DMS153 (cell line): ENCODE measurements around the gene CCDC159.

Source experiments
- DNase-seq: peaks from one replicate; lab custom pipeline; 2025; lab: John Stamatoyannopoulos, UW

Gene CCDC159

DNA sequence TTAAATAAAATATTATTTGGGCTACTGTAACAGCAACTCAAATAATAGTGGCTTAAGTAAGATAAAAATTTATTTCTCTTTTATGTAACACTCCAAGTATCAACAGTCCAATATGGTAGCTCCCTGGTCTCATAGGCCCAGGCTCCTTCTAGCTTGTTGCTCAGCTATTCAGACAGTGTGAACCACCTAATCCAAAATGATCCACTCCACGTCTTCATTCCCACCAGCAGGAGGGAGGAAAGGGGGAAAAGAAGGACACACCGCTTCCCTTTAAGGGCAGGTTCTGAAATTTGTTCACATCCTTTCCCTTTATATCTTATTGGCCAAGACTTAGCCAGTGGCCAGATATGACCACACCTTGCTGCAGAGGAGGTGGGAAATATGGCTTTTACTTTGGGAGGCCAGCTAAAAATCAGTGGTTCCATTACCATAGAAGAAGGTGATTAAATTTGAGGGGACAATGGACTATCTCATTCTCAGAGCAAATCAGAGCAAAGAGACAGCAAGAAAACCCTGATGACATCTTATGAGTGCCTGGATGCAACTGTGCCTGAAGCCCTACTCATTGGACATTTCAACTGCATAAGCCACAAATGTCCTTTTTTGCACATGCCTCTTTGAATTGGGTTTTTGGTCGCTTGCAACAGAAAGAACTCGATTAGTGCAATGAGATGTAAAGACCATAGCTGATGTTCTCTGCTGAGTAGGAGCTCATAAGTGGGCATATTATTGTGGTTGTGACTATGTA is 44.8 kb downstream of the CCDC159 start:
- DNase-seq, result no peak

DNA sequence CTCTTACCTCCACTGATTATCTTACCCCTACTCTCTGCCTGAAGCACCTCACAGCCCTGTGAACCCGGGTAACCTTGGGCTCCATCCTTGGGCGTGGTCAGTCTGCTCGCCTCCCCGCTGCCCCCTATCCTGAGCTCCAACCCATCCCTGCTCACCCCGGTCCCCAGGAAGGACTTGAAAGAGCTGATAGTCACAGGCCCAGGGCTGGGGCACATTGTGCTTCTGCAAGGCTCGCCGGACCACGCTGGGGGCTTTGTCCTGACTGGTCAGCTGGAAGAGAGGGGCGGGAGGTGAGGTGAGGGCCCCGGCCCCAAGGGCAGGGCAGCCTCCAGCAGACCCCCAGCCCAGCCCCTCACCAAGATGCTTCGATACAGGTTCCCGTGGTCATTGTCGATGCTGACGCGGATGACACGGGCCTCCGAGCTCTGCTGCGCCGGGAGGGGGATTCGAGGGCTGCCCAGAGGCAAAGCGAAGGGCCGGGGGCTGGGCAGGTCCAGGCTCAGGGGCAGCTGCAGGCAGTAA is 50.8 kb downstream of the CCDC159 start:
- DNase-seq, result no peak

DNA sequence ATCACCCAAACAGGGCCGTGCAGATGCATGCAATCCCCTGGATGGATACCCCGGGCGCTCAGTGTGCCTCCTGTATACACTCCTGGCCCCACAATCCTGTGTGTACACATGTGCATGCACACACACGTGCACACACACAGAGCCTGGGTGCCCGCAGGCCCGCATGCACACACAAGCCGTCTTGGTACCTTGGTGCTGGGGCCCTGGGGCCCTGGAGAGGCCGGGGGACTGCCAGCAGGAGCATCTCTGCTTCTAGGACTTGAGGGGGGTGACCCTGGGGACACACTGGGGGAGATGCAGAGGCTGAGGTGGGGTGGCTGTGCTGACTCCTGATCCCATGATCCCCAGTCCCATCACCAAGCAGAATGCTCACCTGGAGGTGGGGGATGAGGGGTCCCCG is 53.3 kb downstream of the CCDC159 start:
- DNase-seq, result no peak

DNA sequence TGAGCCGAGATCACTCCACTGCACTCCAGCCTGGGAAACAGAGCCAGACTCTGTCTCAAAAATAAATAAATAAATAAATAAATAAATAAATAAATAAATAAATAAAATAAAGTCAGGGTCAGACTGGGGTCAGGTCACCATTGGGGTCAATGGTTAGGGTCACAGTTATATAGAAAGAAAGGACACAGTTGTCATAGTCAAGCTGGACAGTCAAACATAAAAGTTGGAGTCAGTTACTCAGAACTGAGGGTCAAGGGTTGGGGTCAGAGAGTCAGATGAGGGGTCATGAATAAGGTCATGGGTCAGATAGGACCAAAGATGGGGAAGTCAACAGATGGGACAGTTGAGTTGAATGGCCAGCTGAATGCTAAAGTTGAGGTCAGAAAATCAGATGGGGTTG is 54.5 kb downstream of the CCDC159 start:
- DNase-seq, result no peak

DNA sequence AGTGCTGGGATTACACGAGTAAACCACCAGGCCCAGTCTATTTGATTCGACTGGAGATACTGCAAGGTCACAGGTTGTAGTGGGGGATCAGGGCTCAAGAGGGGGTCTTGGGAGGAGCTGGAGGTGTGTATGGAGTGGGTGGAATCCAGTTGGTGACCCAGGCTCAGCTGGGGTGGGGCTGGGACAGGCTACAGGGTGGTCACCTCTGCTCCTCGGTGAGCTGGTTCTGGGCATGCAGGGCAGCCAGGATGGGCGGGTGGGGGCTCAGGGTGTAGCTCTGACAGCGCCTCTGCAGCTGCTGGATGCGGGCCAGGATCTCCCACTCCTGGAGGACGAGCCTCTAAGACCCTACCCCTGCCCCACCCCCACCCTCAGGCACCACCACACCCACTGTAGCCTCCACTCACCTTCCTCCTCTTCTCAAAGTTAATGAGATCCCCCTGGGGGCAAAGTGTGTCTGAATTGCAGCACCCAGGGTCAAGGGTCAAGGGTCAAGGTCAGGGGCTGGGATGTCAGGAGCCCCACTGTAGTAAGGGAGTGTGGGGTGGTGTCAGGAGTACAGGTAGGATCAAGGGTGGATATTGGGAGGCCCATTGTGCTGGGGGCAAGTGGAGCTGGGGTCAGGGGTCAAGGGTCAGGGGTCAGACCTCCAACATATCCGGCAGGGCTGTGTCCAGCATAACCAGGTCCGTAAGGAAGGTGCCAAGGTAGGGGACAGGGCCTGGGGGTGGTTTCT is 55.7 kb downstream of the CCDC159 start:
- DNase-seq, result no peak
